Loucy (cell line): Measurements from ENCODE around the gene RSPH9.

Experiments used
- EZH2phosphoT487 ChIP-seq: fragments of 200-600 bp; IDR thresholded peaks from 2 replicates; pipeline ENCODE4 v1.6.1; 2018; ENCODE audit warnings: antibody characterized with exemption, mild to moderate bottlenecking, moderate library complexity, borderline replicate concordance
- TF ChIP-seq, protein P1 (sequence below): fragments of 200-600 bp; sonication (generic); conservative IDR thresholded peaks from 2 replicates; pipeline ENCODE4 v1.5.1; 2014; ENCODE audit warnings: mild to moderate bottlenecking, antibody characterized with exemption, low read length

DNA sequence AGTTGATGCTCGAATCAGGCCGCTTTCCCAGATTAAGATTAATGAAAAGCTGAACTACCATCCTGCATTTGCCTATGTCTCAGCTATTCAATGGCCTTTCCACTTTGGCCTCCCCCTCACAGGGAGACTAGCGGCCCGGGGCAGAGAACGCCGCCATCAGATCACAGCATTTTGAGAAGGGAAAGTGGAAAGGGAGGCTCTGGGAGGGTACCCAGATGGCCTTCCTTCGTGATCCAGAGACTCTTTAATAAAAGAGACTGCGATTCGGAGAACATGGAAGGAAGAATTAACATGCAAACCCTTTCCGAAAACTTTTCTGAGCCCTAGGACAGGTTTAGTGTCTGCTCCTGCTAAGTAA lies 42.2 kb downstream of the RSPH9 start:
- TF ChIP-seq, protein P1, sequence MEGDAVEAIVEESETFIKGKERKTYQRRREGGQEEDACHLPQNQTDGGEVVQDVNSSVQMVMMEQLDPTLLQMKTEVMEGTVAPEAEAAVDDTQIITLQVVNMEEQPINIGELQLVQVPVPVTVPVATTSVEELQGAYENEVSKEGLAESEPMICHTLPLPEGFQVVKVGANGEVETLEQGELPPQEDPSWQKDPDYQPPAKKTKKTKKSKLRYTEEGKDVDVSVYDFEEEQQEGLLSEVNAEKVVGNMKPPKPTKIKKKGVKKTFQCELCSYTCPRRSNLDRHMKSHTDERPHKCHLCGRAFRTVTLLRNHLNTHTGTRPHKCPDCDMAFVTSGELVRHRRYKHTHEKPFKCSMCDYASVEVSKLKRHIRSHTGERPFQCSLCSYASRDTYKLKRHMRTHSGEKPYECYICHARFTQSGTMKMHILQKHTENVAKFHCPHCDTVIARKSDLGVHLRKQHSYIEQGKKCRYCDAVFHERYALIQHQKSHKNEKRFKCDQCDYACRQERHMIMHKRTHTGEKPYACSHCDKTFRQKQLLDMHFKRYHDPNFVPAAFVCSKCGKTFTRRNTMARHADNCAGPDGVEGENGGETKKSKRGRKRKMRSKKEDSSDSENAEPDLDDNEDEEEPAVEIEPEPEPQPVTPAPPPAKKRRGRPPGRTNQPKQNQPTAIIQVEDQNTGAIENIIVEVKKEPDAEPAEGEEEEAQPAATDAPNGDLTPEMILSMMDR = no peak
- no peak for TF ChIP-seq EZH2phosphoT487
